Stimulated activated naive CD8-positive, alpha-beta T cell treated with anti-CD3 and anti-CD28 coated beads, Interleukin-15, Interleukin-2, amounts not matched to agents 100 ng/mL and 50 ng/mL, for 24 hours (primary cell): ENCODE measurements around the gene UBE2E2.

Source experiments
- H3K27ac Mint-ChIP-seq: one replicate; pipeline ENCODE4 v1.8.0; 2021; ENCODE audit warnings: mild to moderate bottlenecking, mixed read lengths
- H3K27me3 Mint-ChIP-seq: one replicate; pipeline ENCODE4 v1.8.0; 2021; ENCODE audit warnings: mixed read lengths
- H3K36me3 Mint-ChIP-seq: one replicate; pipeline ENCODE4 v1.8.0; 2021; ENCODE audit warnings: low read depth, mixed read lengths
- H3K4me1 Mint-ChIP-seq: one replicate; pipeline ENCODE4 v1.8.0; 2021; ENCODE audit warnings: low read depth, mixed read lengths
- H3K4me3 Mint-ChIP-seq: one replicate; pipeline ENCODE4 v1.8.0; 2021; ENCODE audit warnings: mild to moderate bottlenecking, mixed read lengths
- H3K9me3 Mint-ChIP-seq: one replicate; pipeline ENCODE4 v1.8.0; 2021; ENCODE audit warnings: mixed read lengths

The UBE2E2 gene

GRCh38 chr3:23446301-23446700, 243.2 kb downstream of the UBE2E2 start:
- Mint-ChIP-seq H3K4me1 (peaks cover 39% of the 10 kb centered on the region), H3K9me3 (no peaks in the 10 kb centered on the region), H3K27ac (no peak overlapping the region), H3K36me3 (no peaks in the 10 kb centered on the region), H3K27me3 (no peaks in the 10 kb centered on the region), H3K4me3 (no peak overlapping the region)

DNA sequence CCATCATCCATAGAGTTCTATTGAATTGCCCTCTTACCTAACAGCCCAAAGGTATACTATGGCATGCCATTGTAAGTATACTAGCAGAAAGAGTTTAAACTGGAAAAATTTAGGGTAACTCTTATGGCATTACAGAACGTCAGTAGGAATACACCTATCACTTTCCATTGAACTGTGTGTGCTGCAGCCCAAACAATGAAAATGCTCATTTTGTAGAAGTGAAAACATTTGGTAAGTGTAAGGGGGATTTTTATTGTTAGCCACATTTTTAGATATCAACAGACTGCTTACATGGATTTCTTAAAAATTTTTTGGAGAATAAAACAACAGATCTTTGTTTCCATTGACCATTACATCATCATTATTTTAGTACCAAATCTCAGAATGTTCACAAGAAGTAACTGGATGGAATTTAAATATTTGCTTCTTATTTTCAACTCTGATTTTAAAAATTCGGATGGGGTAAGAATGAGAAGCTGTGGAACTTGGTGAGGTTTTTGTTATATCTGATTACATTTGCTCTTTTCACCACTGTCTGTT, 245.9 kb downstream of the UBE2E2 start:
- Mint-ChIP-seq H3K4me1 (peaks cover 22% of the 10 kb centered on the region), H3K27ac (no peak overlapping the region), H3K36me3 (no peaks in the 10 kb centered on the region), H3K9me3 (no peaks in the 10 kb centered on the region), H3K27me3 (no peaks in the 10 kb centered on the region), H3K4me3 (no peak overlapping the region)

DNA sequence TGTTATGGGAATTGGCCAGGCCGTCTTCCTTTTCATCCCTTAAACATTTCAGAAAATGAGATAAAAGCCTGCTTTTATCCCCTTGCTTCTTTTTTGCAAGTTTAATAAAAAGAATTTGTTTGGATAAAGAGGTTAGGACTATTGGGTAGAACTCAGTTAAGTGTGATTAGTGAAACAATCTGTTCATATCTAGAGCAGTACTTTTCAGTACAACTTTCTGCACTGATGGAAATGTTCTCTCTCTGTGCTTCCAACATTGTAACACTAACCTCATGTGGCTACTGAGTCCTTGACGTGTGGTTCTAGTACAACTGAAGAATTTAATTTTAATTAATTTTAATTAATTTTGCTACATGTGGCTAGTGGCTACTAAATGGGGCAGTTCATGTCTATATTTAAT, 246.9 kb downstream of the UBE2E2 start:
- no peaks in the 10 kb centered on the region for H3K27me3 Mint-ChIP-seq
- H3K27ac Mint-ChIP-seq: no peak overlapping the region
- peaks cover 19% of the 10 kb centered on the region for H3K4me1 Mint-ChIP-seq
- no peak overlapping the region for H3K4me3 Mint-ChIP-seq
- no peaks in the 10 kb centered on the region for H3K9me3 Mint-ChIP-seq
- H3K36me3 Mint-ChIP-seq: no peaks in the 10 kb centered on the region

DNA sequence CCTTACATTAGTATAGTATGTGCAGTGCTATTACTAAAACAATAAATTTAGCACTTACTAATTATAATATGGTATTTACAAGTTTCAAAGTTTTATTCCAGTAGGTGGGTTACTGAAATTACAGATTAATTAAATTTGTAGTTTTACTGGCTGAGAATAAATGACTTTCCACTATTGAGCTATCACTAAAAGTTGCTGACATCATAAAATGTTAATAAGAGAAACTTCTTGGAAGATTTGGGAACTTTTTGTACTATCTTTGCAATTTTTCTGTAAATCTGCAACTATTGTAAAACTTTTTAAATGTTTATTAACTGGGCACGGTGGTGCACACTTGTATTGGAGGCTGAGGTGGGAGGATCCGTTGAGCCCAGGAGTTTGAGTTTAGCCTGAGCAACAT, 247.7 kb downstream of the UBE2E2 start:
- Mint-ChIP-seq H3K9me3 (no peaks in the 10 kb centered on the region), H3K27me3 (no peaks in the 10 kb centered on the region), H3K4me3 (no peak overlapping the region), H3K27ac (no peak overlapping the region), H3K4me1 (peaks cover 19% of the 10 kb centered on the region), H3K36me3 (peaks cover 2% of the 10 kb centered on the region)

- Mint-ChIP-seq H3K36me3 (peaks cover 10% of the 10 kb centered on the region), H3K9me3 (peaks cover 4% of the 10 kb centered on the region), H3K4me1 (peaks cover 25% of the 10 kb centered on the region), H3K4me3 (no peak overlapping the region), H3K27me3 (no peaks in the 10 kb centered on the region), H3K27ac (no peak overlapping the region)
These were observed 249.3 kb downstream of the UBE2E2 start for GRCh38 chr3:23452408-23452807.

GRCh38 chr3:23455084-23455483, 252.0 kb downstream of the UBE2E2 start:
- Mint-ChIP-seq H3K27me3 (no peaks in the 10 kb centered on the region), H3K9me3 (peaks cover 4% of the 10 kb centered on the region), H3K4me1 (peaks cover 14% of the 10 kb centered on the region), H3K36me3 (peaks cover 10% of the 10 kb centered on the region), H3K4me3 (no peak overlapping the region), H3K27ac (no peak overlapping the region)

DNA sequence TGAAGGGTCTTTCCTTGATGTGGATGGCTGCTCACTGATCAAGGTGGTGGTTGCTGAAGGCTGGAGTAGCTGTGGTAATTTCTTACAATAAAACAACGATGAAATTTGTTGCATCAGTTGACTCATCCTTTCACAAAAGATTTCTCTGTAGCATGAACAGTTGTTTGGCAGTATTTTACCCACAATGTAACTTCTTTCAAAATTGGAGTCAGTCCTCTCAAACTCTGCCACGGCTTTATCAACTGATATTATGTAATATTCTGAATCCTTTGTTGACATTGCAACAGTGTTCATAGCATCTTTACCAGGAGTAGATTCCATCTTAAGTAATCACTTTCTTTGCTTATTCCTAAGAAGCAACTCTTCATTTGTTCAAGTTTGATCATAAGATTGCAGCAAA, 252.6 kb downstream of the UBE2E2 start:
- H3K4me1 Mint-ChIP-seq: peaks cover 14% of the 10 kb centered on the region

GRCh38 chr3:23457697-23458096, 254.6 kb downstream of the UBE2E2 start:
- no peak overlapping the region for H3K4me3 Mint-ChIP-seq
- peaks cover 4% of the 10 kb centered on the region for H3K9me3 Mint-ChIP-seq
- H3K4me1 Mint-ChIP-seq: peaks cover 11% of the 10 kb centered on the region
- H3K36me3 Mint-ChIP-seq: peaks cover 10% of the 10 kb centered on the region
- H3K27me3 Mint-ChIP-seq: no peaks in the 10 kb centered on the region
- no peak overlapping the region for H3K27ac Mint-ChIP-seq

More for the DNA sequence above, 252.6 kb downstream of the UBE2E2 start:
- Mint-ChIP-seq H3K36me3 (peaks cover 10% of the 10 kb centered on the region), H3K27ac (no peak overlapping the region), H3K9me3 (peaks cover 4% of the 10 kb centered on the region), H3K27me3 (no peaks in the 10 kb centered on the region), H3K4me3 (no peak overlapping the region)

- Mint-ChIP-seq H3K4me3 (no peak overlapping the region), H3K9me3 (peaks cover 4% of the 10 kb centered on the region), H3K36me3 (peaks cover 10% of the 10 kb centered on the region), H3K4me1 (peaks cover 11% of the 10 kb centered on the region), H3K27ac (no peak overlapping the region), H3K27me3 (no peaks in the 10 kb centered on the region)
These were observed 256.3 kb downstream of the UBE2E2 start for GRCh38 chr3:23459465-23459864.

DNA sequence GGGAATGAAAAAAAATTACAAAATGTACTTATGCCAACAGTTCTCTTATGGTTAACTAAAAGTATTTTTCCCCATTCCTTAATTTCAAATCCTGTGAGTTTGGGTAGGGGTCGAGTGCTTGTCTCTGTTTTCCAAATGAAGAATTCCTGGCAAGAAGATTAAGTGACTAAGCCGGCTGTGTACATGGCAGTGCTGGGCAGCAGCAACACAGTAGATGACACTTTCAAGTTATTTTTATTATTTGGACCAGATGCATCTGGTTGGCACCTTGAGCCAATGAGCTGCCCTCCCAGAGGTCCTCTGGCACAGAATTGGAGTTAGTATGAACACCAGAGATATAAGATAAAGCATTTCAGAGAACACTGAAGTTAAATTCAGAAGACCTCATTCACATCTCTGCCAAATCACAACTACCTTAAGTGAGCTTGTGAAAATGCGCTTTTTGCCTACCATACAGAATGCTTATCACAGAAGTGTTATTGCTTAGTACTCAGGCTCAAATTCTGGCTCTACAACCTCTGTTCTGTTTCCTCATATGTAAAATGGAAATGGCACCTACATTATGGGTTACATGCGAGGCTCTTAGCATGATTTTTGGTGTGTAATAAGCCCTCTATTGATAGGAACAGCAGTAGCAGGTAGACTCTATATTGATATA, 256.9 kb downstream of the UBE2E2 start:
- Mint-ChIP-seq H3K4me3 (no peak overlapping the region), H3K27ac (no peak overlapping the region), H3K36me3 (peaks cover 10% of the 10 kb centered on the region), H3K27me3 (no peaks in the 10 kb centered on the region), H3K9me3 (peaks cover 4% of the 10 kb centered on the region), H3K4me1 (peaks cover 11% of the 10 kb centered on the region)

DNA sequence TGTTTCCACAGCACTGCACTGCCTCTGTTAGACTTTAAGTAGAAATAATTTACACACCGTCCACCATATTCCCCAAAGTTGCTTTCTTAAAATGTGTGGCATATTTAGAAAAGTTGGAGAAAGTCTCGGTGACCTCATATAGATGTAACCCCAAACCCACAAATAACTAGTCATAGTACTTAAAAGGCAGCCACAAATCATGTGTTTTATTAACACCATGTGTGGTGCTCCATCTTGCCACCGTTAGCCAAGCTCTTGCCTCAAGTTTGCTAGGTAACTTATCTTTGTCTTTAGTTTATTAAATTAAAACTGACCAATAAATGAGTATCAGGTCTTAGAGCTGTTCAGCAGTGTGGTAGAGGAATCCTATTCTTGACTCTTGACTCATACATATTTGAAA, 257.9 kb downstream of the UBE2E2 start:
- Mint-ChIP-seq H3K27ac (no peak overlapping the region), H3K4me1 (peaks cover 11% of the 10 kb centered on the region), H3K36me3 (peaks cover 5% of the 10 kb centered on the region), H3K9me3 (peaks cover 2% of the 10 kb centered on the region), H3K4me3 (no peak overlapping the region), H3K27me3 (no peaks in the 10 kb centered on the region)

DNA sequence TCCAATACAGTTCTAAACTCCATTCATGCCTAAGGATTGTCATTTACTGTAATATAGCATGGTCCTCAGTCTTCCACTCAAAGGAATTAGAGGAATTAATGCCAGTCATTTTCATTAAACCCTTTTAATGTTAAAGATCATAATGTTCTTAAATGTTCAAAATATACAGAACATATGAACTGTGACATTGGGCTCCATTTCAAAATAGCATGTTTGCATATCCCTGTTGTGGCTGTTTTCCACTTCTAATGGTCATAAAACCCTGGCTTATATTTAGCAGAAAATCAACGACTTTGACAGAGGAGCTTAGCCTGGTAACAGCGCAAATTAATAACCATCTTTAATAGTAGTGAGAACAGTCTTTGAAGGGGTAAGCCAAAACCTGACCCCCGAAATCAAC, 260.7 kb downstream of the UBE2E2 start:
- Mint-ChIP-seq H3K27me3 (no peaks in the 10 kb centered on the region), H3K4me1 (no peaks in the 10 kb centered on the region), H3K4me3 (no peak overlapping the region), H3K9me3 (peaks cover 11% of the 10 kb centered on the region), H3K36me3 (peaks cover 7% of the 10 kb centered on the region), H3K27ac (no peak overlapping the region)

DNA sequence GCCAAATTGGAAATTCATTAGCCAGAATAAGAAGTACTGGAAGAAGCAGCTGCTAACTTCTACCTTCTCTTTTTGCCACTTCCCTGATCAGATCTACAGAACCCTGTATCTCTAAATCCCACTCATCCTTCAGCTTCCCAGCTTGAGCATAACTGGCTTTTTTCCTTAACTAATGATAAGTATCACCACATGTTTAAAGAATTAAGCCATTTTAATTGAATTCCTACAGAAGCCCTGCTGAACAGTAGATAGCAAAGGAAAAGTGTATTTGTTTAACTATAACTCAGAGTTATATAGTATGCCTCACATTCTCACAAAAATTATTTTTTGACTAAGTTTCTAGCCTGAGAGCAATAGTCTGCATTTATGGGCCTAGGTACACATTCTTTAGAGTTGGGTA, 262.4 kb downstream of the UBE2E2 start:
- no peaks in the 10 kb centered on the region for H3K4me1 Mint-ChIP-seq
- no peaks in the 10 kb centered on the region for H3K27me3 Mint-ChIP-seq
- no peak overlapping the region for H3K4me3 Mint-ChIP-seq
- no peak overlapping the region for H3K27ac Mint-ChIP-seq
- peaks cover 7% of the 10 kb centered on the region for H3K36me3 Mint-ChIP-seq
- peaks cover 11% of the 10 kb centered on the region for H3K9me3 Mint-ChIP-seq

GRCh38 chr3:23468203-23468602, 265.1 kb downstream of the UBE2E2 start:
- Mint-ChIP-seq H3K4me3 (no peak overlapping the region), H3K4me1 (no peaks in the 10 kb centered on the region), H3K9me3 (peaks cover 11% of the 10 kb centered on the region), H3K27ac (no peak overlapping the region), H3K27me3 (no peaks in the 10 kb centered on the region), H3K36me3 (peaks cover 7% of the 10 kb centered on the region)

GRCh38 chr3:23474580-23475357, 271.6 kb downstream of the UBE2E2 start:
- H3K4me3 Mint-ChIP-seq: no peak overlapping the region
- H3K36me3 Mint-ChIP-seq: peaks cover 11% of the 10 kb centered on the region
- H3K4me1 Mint-ChIP-seq: peaks cover 14% of the 10 kb centered on the region
- peak overlapping the region; percentile 42 for H3K27ac Mint-ChIP-seq
- H3K27me3 Mint-ChIP-seq: no peaks in the 10 kb centered on the region
- peaks cover 8% of the 10 kb centered on the region for H3K9me3 Mint-ChIP-seq
